Hematopoietic multipotent progenitor cell treated with erythropoietin and hydrocortisone succinate and interleukin-3 and kit ligand, for 6 days (in vitro differentiated cells): Measurements from ENCODE around the gene KAT14.
A peak's percentile ranks its signal among the peaks of the same experiment; 100 is the strongest.
"Not testable (repeated sequence)": the region's sequence is repeated elsewhere in the genome, so short reads cannot be mapped to it uniquely, and the experiment has no call there.

Source experiments
- DNase-seq: peaks from one replicate; pipeline ENCODE4 v3.0.0-alpha.2; 2015

The KAT14 gene

GRCh38 chr20:18137412-18138265 lies at the start of gene KAT14, which contains the start of gene PET117:
Gene KAT14, plus strand, starts transcription at chr20:18137863. Its CDS starts 4,798 bp downstream, at chr20:18142661.
Gene PET117, plus strand, starts transcription at chr20:18137863. Its CDS starts 93 bp downstream, at chr20:18137956.
- DNase-seq = peak; percentile 91

GRCh38 chr20:18088298-18088697 lies 49.4 kb upstream of the KAT14 start:
- not testable (repeated sequence) for DNase-seq

- not testable (repeated sequence) for DNase-seq
These were observed 48.8 kb upstream of the KAT14 start for GRCh38 chr20:18088841-18089240.

GRCh38 chr20:18090044-18090443 lies 47.6 kb upstream of the KAT14 start:
- no peak for DNase-seq

- DNase-seq = no peak
These were observed 47.2 kb upstream of the KAT14 start for GRCh38 chr20:18090477-18090876.

- DNase-seq = no peak
These were observed 46.0 kb upstream of the KAT14 start for GRCh38 chr20:18091623-18092022.

GRCh38 chr20:18092890-18093289 lies 44.8 kb upstream of the KAT14 start:
- no peak for DNase-seq

GRCh38 chr20:18093388-18093787 lies 44.3 kb upstream of the KAT14 start:
- no peak for DNase-seq

- DNase-seq = no peak
These were observed 43.5 kb upstream of the KAT14 start for GRCh38 chr20:18094191-18094590.

GRCh38 chr20:18100569-18100968 lies 37.1 kb upstream of the KAT14 start:
- not testable (repeated sequence) for DNase-seq

- no peak for DNase-seq
These were observed 36.4 kb upstream of the KAT14 start for GRCh38 chr20:18101125-18101810.

GRCh38 chr20:18103497-18103896 lies 34.2 kb upstream of the KAT14 start:
- DNase-seq = no peak

- no peak for DNase-seq
These were observed 29.3 kb upstream of the KAT14 start for GRCh38 chr20:18108326-18108725.

GRCh38 chr20:18128574-18128973 lies 9.1 kb upstream of the KAT14 start:
- not testable (repeated sequence) for DNase-seq

- DNase-seq = no peak
These were observed 5.0 kb upstream of the KAT14 start for GRCh38 chr20:18132663-18133062.

GRCh38 chr20:18133962-18134361 lies 3.7 kb upstream of the KAT14 start:
- DNase-seq = no peak

- no peak for DNase-seq
These were observed 561 bp downstream of the KAT14 start for GRCh38 chr20:18138266-18138582.

GRCh38 chr20:18138639-18139583 lies 1.2 kb downstream of the KAT14 start:
- peak; percentile 23 for DNase-seq

- DNase-seq = no peak
These were observed 2.2 kb downstream of the KAT14 start for GRCh38 chr20:18139832-18140231.

- no peak for DNase-seq
These were observed 7.0 kb downstream of the KAT14 start for GRCh38 chr20:18144541-18145099.

GRCh38 chr20:18154342-18154741 lies 16.7 kb downstream of the KAT14 start:
- no peak for DNase-seq

- DNase-seq = no peak
These were observed 18.4 kb downstream of the KAT14 start for GRCh38 chr20:18156045-18156444.

GRCh38 chr20:18164356-18164755 lies 26.7 kb downstream of the KAT14 start:
- DNase-seq = no peak
